Measurements from ENCODE around the gene GPRC5C. TPM values are rescaled to one million over a fixed set of nuclear protein-coding genes. Genes with fewer than 3 reads are reported as not detected.

The GPRC5C gene
- total and polyA plus RNA-seq, 2 donors (not counting 3 experiments of a cell fraction or from before 2014, with no cell fraction given): not detected

DNA sequence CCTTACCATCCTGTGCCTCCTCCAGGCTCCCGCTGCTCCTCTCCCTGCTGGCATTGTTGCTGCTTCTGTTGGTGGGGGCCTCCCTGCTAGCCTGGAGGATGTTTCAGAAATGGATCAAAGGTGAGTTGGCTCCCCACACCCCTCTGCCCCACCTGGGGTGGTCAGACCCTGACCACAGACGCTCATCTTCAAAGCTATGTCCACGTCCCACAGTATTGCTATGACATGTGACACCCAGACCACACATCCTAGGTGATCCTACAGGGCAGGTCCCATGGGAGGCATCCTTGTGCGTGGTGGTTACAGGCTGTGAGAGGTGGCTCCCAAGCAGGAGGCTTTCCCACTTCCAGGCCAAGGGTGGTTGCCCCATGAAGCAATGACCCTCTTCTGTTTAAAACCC is 45.5 kb downstream of the GPRC5C start:
- Histone ChIP-seq H3K9me1 (replicated peaks; ENCODE audit: control insufficient read depth, extremely low read depth, insufficient read depth, low read length) (no peaks in the 10 kb centered on the region), H3K79me2 (ENCODE audit: control insufficient read depth, insufficient read depth, low read length) (no peaks in the 10 kb centered on the region), H3K9ac (replicated peaks; ENCODE audit: extremely low read depth, insufficient read depth, low read length) (no peak overlapping the region), H3K36me3 (ENCODE audit: control insufficient read depth in 2 of 2, extremely low read depth in 1 of 2, insufficient read depth in 2 of 2, low read length in 2 of 2) (no peaks in the 10 kb centered on the region), H2AFZ (ENCODE audit: low read depth, low read length) (no peak overlapping the region), H3K4me3 (replicated peaks in 1 of 3; ENCODE audit: insufficient read depth in 1 of 3, low read depth in 1 of 3, low read length in 3 of 3) (no peak overlapping the region), H3K4me2 (ENCODE audit: insufficient read depth, low read length) (no peak overlapping the region), H3K9me3 (replicated peaks; ENCODE audit: control insufficient read depth, insufficient read depth, low read length) (no peaks in the 10 kb centered on the region), H3K27me3 (ENCODE audit: control insufficient read depth in 2 of 2, insufficient read depth in 2 of 2, low read length in 2 of 2) (no peaks in the 10 kb centered on the region), H3K27ac (ENCODE audit: insufficient read depth, low read depth, low read length) (no peak overlapping the region), H4K20me1 (replicated peaks; ENCODE audit: control insufficient read depth, extremely low read depth, insufficient read depth, low read length) (no peaks in the 10 kb centered on the region), H3K4me1 (ENCODE audit: control insufficient read depth, extremely low read depth, insufficient read depth, low read length) (no peaks in the 10 kb centered on the region)
- no peak for TF ChIP-seq JUN (IDR thresholded peaks at IDR 0.05; ENCODE audit: borderline replicate concordance, insufficient read depth, insufficient read length, low read depth)
- no peak for TF ChIP-seq CTCF (IDR thresholded peaks at IDR 0.05; ENCODE audit: extremely low read depth in 1 of 2, insufficient read depth in 1 of 2, low read depth in 1 of 2, low read length in 2 of 2)
- TF ChIP-seq POLR2AphosphoS5 (IDR thresholded peaks at IDR 0.05; ENCODE audit: insufficient read depth, low read depth, low read length): no peak
- no peak for TF ChIP-seq GATA2 (IDR thresholded peaks at IDR 0.05; ENCODE audit: insufficient read depth, insufficient read length, low read depth, low read length)
- POLR2A ChIA-PET: no interaction called here
- CTCF ChIA-PET: no interaction called here
- no peak for DNase-seq (ENCODE audit: low read depth, low spot score)
- BruUV-seq (replicated peaks): no TSS peak
- dilution Hi-C loops (cut with MboI; ENCODE audit: extremely low pct_ligation_motif_present, low sequenced_read_pairs) (no loop called here), intact Hi-C loops (cut with micrococcal nuclease) (no loop called here)
- no peak for FAIRE-seq

GRCh38 chr17:74478420-74479100 is 46.7 kb downstream of the GPRC5C start:
- no peak for DNase-seq (ENCODE audit: low read depth, low spot score)
- dilution Hi-C loops (cut with MboI; ENCODE audit: extremely low pct_ligation_motif_present, low sequenced_read_pairs) (no loop called here), intact Hi-C loops (cut with micrococcal nuclease) (no loop called here)
- no peaks in the 10 kb centered on the region for H3K9me3 ChIP-seq (replicated peaks; ENCODE audit: control insufficient read depth, insufficient read depth, low read length)
- TF ChIP-seq MAX (IDR thresholded peaks at IDR 0.05; ENCODE audit: insufficient read depth, insufficient read length): no peak
- TF ChIP-seq EZH2 (IDR thresholded peaks at IDR 0.05; ENCODE audit: borderline replicate concordance, low read depth, low read length, severe bottlenecking): no peak
- TF ChIP-seq GATA2 (IDR thresholded peaks at IDR 0.05; ENCODE audit: insufficient read depth, insufficient read length, low read depth, low read length): no peak
- no peak for TF ChIP-seq CTCF (IDR thresholded peaks at IDR 0.05; ENCODE audit: extremely low read depth in 1 of 2, insufficient read depth in 1 of 2, low read depth in 1 of 2, low read length in 2 of 2)
- H3K4me3 ChIP-seq (replicated peaks in 1 of 3; ENCODE audit: insufficient read depth in 1 of 3, low read depth in 1 of 3, low read length in 3 of 3): no peak overlapping the region
- no peaks in the 10 kb centered on the region for H3K4me1 ChIP-seq (ENCODE audit: control insufficient read depth, extremely low read depth, insufficient read depth, low read length)
- CTCF ChIA-PET: interaction anchor here (0.9 kb wide), 1 partner anchor 99 kb away, joined by 3 read pairs; no protein-coding TSS in a partner anchor
- no peak overlapping the region for H3K27ac ChIP-seq (ENCODE audit: insufficient read depth, low read depth, low read length)
- no peaks in the 10 kb centered on the region for H3K27me3 ChIP-seq (ENCODE audit: control insufficient read depth in 2 of 2, insufficient read depth in 2 of 2, low read length in 2 of 2)
- no peaks in the 10 kb centered on the region for H3K9me1 ChIP-seq (replicated peaks; ENCODE audit: control insufficient read depth, extremely low read depth, insufficient read depth, low read length)
- no peak overlapping the region for H3K9ac ChIP-seq (replicated peaks; ENCODE audit: extremely low read depth, insufficient read depth, low read length)
- no peak overlapping the region for H3K4me2 ChIP-seq (ENCODE audit: insufficient read depth, low read length)
- POLR2A ChIA-PET: no interaction called here
- BruUV-seq (replicated peaks): no TSS peak
- H2AFZ ChIP-seq (ENCODE audit: low read depth, low read length): no peak overlapping the region
- no peak for FAIRE-seq
- H3K79me2 ChIP-seq (ENCODE audit: control insufficient read depth, insufficient read depth, low read length): no peaks in the 10 kb centered on the region
- H3K36me3 ChIP-seq (ENCODE audit: control insufficient read depth in 2 of 2, extremely low read depth in 1 of 2, insufficient read depth in 2 of 2, low read length in 2 of 2): no peaks in the 10 kb centered on the region
- no peaks in the 10 kb centered on the region for H4K20me1 ChIP-seq (replicated peaks; ENCODE audit: control insufficient read depth, extremely low read depth, insufficient read depth, low read length)
